GM12801 (cell line): ENCODE measurements around the gene MAPKBP1.

Source experiments
- CTCF ChIP-seq: IDR thresholded peaks from one replicate; pipeline ENCODE4 v1.5.1; 2011; ENCODE audit warnings: control low read depth; ENCODE audit not compliant: insufficient read length; ENCODE audit errors: extremely low read depth

MAPKBP1 gene

GRCh38 chr15:41824062-41824745 lies 49.9 kb downstream of the MAPKBP1 start:
- TF ChIP-seq CTCF: no peak

GRCh38 chr15:41825145-41825544 lies 50.9 kb downstream of the MAPKBP1 start:
- no peak for TF ChIP-seq CTCF

GRCh38 chr15:41825572-41826535 lies 51.6 kb downstream of the MAPKBP1 start:
- no peak for TF ChIP-seq CTCF

GRCh38 chr15:41827290-41827879 lies 53.1 kb downstream of the MAPKBP1 start:
- TF ChIP-seq CTCF: no peak

GRCh38 chr15:41827880-41828806 lies 53.9 kb downstream of the MAPKBP1 start, which contains the start of gene JMJD7:
Gene JMJD7, plus strand, starts transcription at chr15:41828092. Its CDS starts 33 bp downstream, at chr15:41828125.
- no peak for TF ChIP-seq CTCF

GRCh38 chr15:41828807-41829141 lies 54.5 kb downstream of the MAPKBP1 start:
- TF ChIP-seq CTCF: no peak
